ENCODE measurements around the gene ARL6IP5. TPM values are rescaled to one million over a fixed set of nuclear protein-coding genes. Genes with fewer than 3 reads are reported as not detected.

Gene ARL6IP5
- total and polyA plus RNA-seq, 11 donors, result 164 to 256 (median 214) TPM

GRCh38 chr3:69144631-69145245 lies 60.0 kb downstream of the ARL6IP5 start:
- Histone ChIP-seq H3K27ac (no peak overlapping the region), H3K9me3 (no peaks in the 10 kb centered on the region), H3K27me3 (no peaks in the 10 kb centered on the region), H3K4me1 (peaks cover 0 to 7% (median 0%) of the 10 kb centered on the region in 12 donors), H3K4me3 (no peak overlapping the region), H3K36me3 (no peaks in the 10 kb centered on the region)
- DNase-seq (no peak), ATAC-seq (no peak)
- intact Hi-C loops (cut with DNase I), result no loop called here
- no peak for TF ChIP-seq CTCF (IDR thresholded peaks at IDR 0.05)
- no peak for TF ChIP-seq POLR2A (IDR thresholded peaks at IDR 0.05)
- 69 to 79% (median 72%) methylated on average over 3 of the region's 3 CpGs for WGBS, 4 donors

GRCh38 chr3:69145688-69146087 lies 61.0 kb downstream of the ARL6IP5 start:
- H3K27ac ChIP-seq, result no peak overlapping the region
- no peaks in the 10 kb centered on the region for H3K36me3 ChIP-seq
- H3K27me3 ChIP-seq, result no peaks in the 10 kb centered on the region
- H3K4me3 ChIP-seq, result no peak overlapping the region
- ATAC-seq (no peak), DNase-seq (no peak)
- peaks cover 0 to 7% (median 0%) of the 10 kb centered on the region in 12 donors for H3K4me1 ChIP-seq
- intact Hi-C loops (cut with DNase I), result no loop called here
- no peaks in the 10 kb centered on the region for H3K9me3 ChIP-seq
- TF ChIP-seq POLR2A (IDR thresholded peaks at IDR 0.05), result no peak
- TF ChIP-seq CTCF (IDR thresholded peaks at IDR 0.05), result no peak

GRCh38 chr3:69149586-69149985 lies 64.8 kb downstream of the ARL6IP5 start:
- H3K36me3 ChIP-seq, result no peaks in the 10 kb centered on the region
- peaks cover 0 to 6% (median 0%) of the 10 kb centered on the region in 12 donors for H3K4me1 ChIP-seq
- no peaks in the 10 kb centered on the region for H3K9me3 ChIP-seq
- H3K4me3 ChIP-seq, result no peak overlapping the region
- no peak overlapping the region for H3K27ac ChIP-seq
- TF ChIP-seq CTCF (IDR thresholded peaks at IDR 0.05), result no peak
- TF ChIP-seq POLR2A (IDR thresholded peaks at IDR 0.05), result no peak
- H3K27me3 ChIP-seq, result peaks cover 0 to 2% (median 0%) of the 10 kb centered on the region in 9 donors
- intact Hi-C loops (cut with DNase I), result no loop called here
- DNase-seq (no peak), ATAC-seq (no peak)
- 64 to 82% (median 76%) methylated on average over 3 of the region's 3 CpGs for WGBS, 4 donors

MicroRNA genes within 50 kb of the gene (microRNA counts, 767-probe panel; counts per million panel counts)
- 1,280 to 1,614 counts per million in 2 donors for microRNA hsa-miR-3136-5p

Small RNA genes within 50 kb of the gene (microRNA-seq; reads per million reads assigned to microRNA genes)
- gene MIR3136, result 0 to 0.41 (median 0.06) reads per million in 4 donors

Other genes with a start within 250 kb of the ARL6IP5 start
- gene TAFA4, start 152.4 kb upstream of the ARL6IP5 start, total RNA-seq, result not detected
- gene TAFA4, start 152.4 kb upstream of the ARL6IP5 start, polyA plus RNA-seq, result not detected
- 10 to 100 TPM; 21.5 to 53.1 (median 34.5) TPM for gene EOGT, start 71.3 kb upstream of the ARL6IP5 start, total RNA-seq
- gene EOGT, start 71.3 kb upstream of the ARL6IP5 start, polyA plus RNA-seq, result 10 to 100 TPM; 13.4 to 20.9 TPM
- gene TMF1, start 32.6 kb upstream of the ARL6IP5 start, total RNA-seq, result 10 to 100 TPM; 12.6 to 23.4 (median 20.1) TPM
- gene TMF1, start 32.6 kb upstream of the ARL6IP5 start, polyA plus RNA-seq, result 10 to 100 TPM in 1 of 2 donors, 1 to 10 TPM in 1; 4.0 to 15.4 TPM
- gene UBA3, start 4.6 kb upstream of the ARL6IP5 start, total RNA-seq, result 100 to 1,000 TPM in 2 of 9 donors, 10 to 100 TPM in 7; 70.9 to 117 (median 79.4) TPM
- 10 to 100 TPM; 45.1 to 57.7 TPM for gene UBA3, start 4.6 kb upstream of the ARL6IP5 start, polyA plus RNA-seq
- gene LMOD3, start 37.7 kb downstream of the ARL6IP5 start, total RNA-seq, result 100 to 1,000 TPM in 8 of 9 donors, 10 to 100 TPM in 1; 95.9 to 233 (median 159) TPM
- gene LMOD3, start 37.7 kb downstream of the ARL6IP5 start, polyA plus RNA-seq, result 10 to 100 TPM; 38.6 to 99.8 TPM